ENCODE results near the gene ACBD5.
"Not testable (repeated sequence)": the region's sequence is repeated elsewhere in the genome, so short reads cannot be mapped to it uniquely, and the experiment has no call there.

ACBD5 gene

GRCh38 chr10:27241010-27241651, 534 bp upstream of the ACBD5 start:
- no peak for DNase-seq

DNA sequence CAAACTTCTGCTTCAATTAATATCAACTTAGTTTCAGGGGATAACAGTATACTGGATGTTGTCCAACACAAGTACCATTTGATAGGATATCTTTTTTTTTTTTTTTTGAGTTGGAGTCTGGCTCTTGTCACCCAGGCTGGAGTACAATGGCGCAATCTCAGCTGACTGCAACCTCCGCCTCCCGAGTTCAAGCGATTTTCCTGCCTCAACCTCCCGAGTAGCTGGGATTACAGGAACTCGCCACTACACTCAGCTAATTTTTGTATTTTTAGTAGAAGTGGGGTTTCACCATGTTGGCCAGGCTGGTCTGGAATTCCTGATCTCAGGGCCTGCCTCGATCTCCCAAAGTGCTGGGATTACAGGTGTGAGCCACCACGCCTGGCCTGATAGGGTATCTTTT, 3.1 kb downstream of the ACBD5 start:
- DNase-seq: not testable (repeated sequence)

DNA sequence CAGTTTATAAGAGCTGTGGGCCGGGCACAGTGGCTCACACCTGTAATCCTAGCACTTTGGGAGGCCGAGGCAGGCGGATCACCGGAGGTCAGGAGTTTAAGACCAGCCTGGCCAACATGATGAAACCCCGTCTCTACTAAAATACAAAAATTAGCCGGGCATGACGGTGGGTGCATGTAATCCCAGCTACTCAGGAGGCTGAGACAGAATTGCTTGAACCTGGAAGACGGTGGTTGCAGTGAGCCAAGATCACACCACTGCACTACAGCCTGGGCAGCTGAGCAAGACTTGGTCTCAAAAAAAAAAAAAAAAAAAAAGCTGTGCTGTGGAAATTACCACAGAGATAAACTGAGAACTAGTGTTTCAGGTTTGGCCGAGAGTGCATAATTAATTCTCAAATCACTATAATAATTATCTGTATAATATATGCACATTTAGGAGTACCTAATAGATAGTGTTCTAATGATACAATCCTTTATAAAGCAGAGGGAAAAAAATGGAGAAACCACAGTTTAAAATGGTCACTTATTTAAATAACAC, 3.9 kb downstream of the ACBD5 start:
- DNase-seq: not testable (repeated sequence)

DNA sequence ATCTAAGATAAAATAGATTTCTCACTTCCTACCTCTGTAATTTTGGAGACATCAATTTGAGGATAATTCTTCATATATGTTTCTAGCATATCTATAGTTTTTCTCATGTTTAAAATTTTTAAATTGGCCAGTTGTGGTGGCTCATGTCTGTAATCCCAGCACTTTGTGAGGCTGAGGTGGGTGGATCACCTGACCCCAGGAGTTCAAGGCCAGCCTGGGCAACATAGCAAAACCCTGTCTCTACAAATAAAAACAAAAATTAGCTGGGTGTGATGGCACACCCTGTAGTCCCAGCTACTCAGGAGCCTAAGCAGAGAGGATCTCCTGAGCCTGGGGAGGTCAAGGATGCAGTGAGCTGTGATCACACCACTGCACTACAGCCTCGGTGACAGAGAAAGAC, 4.9 kb downstream of the ACBD5 start:
- DNase-seq: no peak

GRCh38 chr10:27230022-27230421, 10.6 kb downstream of the ACBD5 start:
- DNase-seq: no peak

DNA sequence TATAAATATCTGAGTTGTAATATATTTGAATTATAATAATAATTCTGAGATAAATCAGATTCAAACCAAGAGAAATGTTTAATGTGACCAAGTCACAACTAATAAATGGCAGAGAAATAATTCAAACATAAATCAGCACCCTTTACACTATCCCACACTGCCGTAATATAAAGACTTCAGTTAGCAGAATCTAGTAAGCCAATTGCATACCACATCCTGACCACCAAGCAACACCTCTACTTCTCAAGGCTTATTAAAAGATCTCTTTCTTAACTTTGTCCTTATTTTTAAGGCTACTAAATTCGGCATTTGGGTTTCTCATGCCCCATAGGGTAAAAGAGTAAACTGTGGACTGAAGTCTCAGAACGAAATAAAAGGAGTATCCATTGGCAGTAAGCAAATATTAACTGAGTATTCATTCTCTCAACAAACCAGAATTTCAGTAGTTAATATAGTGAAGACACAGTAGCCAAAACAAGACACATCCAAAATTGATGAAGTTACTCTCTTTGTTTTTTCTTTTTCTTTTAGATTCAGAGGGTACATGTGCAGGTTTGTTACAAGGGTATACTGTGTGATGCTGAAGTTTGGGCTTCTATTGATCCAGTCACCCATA, 14.8 kb downstream of the ACBD5 start:
- DNase-seq: no peak

DNA sequence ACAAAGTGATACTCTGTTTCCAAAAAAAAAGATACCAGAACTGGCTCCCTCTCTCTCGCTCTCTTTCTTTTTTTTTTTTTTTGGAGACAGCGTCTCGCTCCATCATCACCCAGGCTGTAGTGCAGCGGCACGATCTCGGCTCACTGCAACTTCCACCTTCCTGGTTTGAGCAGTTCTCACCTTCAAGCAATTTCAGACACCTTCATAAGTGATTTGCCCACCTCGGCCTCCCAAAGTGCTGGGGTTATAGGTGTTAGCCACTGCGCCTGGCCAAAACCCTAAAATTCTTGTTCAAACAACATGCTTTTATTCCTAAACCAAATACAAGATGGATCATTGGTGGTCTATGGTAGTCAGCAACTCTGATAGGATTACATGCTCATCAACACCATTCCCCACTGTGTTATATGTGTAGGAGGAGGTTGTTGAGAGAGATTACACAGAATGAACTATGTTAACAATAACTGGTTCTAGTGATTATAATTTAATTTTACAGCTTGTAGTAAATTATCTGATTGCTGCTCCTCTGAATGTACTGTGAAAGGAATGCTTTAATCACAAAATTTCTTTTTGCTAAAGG, 15.5 kb downstream of the ACBD5 start:
- no peak for DNase-seq

GRCh38 chr10:27223964-27224363, 16.6 kb downstream of the ACBD5 start:
- DNase-seq: peak; percentile 29

GRCh38 chr10:27207350-27207749, 33.2 kb downstream of the ACBD5 start:
- no peak for DNase-seq

DNA sequence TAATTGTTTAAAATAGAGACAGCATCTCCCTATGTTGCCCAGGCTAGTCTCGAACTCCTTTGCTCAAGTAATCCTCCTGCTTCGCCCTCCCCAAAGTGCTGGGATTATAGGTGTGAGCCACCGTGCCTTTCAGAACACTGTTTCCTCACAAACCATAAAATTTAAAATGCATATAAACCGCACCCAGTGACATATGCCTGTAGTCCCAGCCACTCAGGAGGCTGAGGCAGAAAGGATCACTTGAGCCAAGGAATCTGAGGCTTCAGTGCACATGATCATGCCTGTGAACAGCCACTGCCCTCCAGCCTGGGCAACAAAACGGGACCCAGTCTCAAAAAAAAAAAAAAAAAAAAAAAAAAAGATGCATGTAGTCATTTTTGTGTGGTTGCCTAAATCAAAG, 36.8 kb downstream of the ACBD5 start:
- no peak for DNase-seq

GRCh38 chr10:27197980-27198620, 42.5 kb downstream of the ACBD5 start:
- DNase-seq: no peak

DNA sequence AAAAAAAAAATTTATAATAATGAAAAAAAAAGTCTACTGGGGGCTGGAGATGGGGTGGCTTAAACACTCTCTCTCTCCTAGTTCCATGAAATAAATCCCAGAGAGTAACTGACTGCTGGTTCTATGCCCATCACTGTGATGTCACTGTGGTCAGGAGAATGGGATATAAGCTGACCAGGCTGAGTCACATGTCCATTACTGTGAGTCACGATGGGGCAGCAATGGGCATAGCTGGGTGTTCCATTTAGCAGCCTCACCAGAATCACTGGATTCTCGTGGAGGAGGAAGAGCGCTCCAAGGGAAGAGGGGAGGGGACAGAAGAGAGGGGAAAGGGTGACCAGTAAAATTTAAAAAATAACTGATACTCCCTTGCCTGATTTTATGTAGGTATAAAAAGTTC, 48.3 kb downstream of the ACBD5 start:
- no peak for DNase-seq

DNA sequence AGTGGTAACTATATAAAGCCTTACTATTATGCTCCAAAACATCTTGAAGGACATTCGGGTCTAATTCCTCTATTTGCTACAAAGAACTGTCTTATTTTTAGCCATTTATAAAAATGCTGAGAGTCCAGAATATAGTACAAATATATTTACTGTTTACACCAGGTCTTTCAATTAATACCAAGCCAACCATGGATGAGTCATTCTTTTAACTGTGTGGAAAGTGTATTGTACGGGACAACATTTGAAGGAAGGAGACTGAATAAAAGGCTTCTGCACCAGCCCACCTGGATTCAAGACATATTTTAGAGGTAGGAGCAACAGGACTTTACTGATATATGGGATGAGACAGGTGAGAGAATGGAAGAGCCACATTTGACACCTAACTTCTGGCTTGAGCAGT, 50.1 kb downstream of the ACBD5 start:
- no peak for DNase-seq

DNA sequence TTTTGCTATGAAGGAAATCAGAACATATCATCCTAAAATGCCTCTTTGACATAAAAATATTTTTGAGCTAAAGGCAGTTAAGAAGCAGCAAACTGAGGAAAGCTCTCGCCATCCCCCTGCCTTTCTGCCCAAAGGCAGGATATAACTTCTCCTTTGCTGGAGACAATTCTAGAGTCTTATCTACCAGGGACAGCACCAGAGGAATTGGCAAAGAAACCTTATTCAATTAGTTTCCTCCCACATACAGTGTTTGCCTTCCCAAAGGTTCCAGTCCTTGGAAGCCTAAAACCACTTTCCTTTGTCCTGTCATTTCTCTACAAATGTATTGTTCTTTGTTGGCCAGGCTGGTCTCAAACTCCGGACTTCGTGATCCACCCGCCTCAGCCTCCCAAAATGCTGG, 51.7 kb downstream of the ACBD5 start:
- no peak for DNase-seq

DNA sequence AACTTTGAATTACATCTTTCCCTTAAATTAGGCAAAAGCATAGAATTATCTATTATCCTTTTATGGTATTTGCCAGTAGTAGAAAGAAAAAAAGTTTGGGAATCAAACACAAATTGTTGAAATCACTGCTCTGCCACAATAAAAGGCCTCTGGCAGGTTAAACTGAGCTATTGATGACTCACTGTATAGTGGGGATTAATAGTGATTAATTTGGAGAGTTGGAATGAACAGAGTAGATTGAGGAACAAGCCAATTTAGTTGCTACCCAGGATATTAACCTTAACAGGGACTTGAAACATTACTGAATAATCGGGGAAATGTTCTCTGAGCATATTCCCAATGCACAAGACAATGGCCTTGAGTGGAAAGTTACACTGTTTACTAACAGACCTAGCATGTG, 52.3 kb downstream of the ACBD5 start:
- DNase-seq: no peak

DNA sequence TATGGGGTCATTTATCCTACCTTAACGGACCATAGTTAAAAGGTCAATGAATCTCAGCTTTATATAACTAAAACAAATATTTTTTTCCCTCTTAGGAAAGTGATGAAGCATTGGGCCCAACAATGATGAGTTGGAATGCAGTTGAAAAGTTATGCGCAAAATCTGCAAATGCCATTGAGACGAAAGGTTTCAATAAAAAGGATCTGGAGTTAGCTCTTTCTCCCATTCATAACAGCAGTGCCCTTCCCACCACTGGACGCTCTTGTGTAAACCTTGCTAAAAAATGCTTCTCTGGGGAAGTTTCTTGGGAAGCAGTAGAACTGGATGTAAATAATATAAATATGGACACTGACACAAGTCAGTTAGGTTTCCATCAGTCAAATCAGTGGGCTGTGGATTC, 70.7 kb downstream of the ACBD5 start:
- no peak for DNase-seq

GRCh38 chr10:27158421-27158820, 82.2 kb downstream of the ACBD5 start:
- DNase-seq: no peak

DNA sequence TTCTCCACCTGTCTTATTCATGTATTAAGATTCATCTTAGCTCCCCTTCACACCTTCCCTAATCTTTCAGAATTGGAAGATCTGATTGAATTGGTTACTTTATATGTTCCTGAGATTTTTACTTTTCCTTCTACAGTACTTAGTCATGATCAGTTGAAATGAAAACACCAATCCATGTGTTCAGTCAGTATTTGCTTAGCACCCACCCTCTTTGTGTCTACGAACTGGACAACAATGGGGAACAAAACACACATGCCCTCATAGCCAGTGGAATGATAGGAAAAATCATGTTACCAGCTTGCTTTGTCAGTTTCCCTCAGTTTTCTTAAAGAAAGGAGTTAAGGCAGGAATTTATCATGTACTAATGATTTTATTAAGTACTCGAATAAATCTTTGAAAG, 83.4 kb downstream of the ACBD5 start:
- no peak for DNase-seq

GRCh38 chr10:27156566-27156965, 84.0 kb downstream of the ACBD5 start:
- DNase-seq: not testable (repeated sequence)

GRCh38 chr10:27155066-27155754, 85.4 kb downstream of the ACBD5 start, which contains the start of gene MASTL:
Gene MASTL, plus strand, starts transcription at chr10:27155352. Its CDS starts 75 bp downstream, at chr10:27155427.
- peak; percentile 71 for DNase-seq

- DNase-seq: no peak
Measured at GRCh38 chr10:27153845-27154193, 86.8 kb downstream of the ACBD5 start.

- no peak for DNase-seq
Measured at GRCh38 chr10:27153329-27153728, 87.3 kb downstream of the ACBD5 start.

DNA sequence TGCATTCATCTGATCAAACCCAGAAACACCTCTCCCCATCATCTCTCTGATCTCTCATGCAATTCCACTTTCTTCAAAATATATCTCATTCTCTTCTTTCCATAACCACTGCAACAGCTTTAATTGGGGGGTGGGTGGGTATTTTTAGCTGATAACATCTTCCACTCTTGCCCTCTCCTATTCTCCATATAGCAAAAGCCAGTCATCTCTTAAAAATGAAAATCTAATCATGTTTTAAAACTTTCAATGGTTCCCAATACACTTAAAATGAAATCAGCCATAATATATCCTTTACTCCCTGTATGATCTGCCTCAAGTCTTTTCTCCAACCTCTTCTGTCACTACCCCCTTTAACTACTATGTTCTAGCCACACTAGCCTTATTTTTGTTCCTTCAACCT, 87.9 kb downstream of the ACBD5 start:
- no peak for DNase-seq

Data from NCI-H1694 (cell line).